Epidermal melanocyte (primary cell): Measurements from ENCODE around the gene TLCD5.
A peak's percentile ranks its signal among the peaks of the same experiment; 100 is the strongest.

Source experiments
- DNase-seq: peaks from one replicate; pipeline ENCODE4 v3.0.0; 2011; ENCODE audit warnings: low spot score; ENCODE audit not compliant: insufficient read length

The TLCD5 gene

DNA sequence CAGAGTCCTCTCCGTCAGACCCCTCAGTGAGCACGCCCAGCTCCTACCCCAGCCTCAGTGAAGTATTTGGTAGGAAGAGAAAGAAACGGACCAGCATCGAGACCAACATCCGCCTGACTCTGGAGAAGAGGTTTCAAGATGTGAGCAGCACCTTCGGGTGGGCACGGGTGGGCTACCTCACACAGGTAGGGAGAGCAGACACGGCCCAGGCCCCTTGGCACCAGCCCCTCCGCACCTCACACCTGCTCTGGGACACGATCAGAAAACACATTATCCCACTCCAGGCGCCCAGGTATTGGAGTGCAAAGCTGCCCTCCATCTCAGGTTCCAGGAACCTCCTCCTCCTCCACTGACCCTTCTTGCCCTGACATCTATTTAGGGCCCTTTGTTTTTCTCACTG is 17.6 kb upstream of the TLCD5 start:
- DNase-seq: no peak

DNA sequence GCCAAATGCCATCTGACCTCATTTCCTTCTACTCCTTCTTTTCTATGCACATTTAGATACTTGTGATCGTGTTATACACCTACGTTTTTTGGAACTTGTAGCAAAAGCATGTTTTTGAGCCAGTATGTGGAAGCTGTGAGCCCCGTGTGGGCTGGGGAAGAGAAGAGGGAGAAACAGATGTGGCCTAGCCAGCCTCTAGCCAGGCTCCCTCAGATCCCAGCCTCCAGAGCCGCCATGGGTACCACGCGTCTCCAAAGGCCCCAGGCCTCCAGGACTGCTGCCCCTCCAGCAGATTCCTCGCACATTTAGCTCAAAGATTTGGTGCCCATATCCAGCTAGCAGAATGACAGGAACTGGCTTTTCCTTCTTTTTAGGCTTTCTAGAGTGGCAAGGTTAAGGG is 17.0 kb upstream of the TLCD5 start:
- DNase-seq: no peak

DNA sequence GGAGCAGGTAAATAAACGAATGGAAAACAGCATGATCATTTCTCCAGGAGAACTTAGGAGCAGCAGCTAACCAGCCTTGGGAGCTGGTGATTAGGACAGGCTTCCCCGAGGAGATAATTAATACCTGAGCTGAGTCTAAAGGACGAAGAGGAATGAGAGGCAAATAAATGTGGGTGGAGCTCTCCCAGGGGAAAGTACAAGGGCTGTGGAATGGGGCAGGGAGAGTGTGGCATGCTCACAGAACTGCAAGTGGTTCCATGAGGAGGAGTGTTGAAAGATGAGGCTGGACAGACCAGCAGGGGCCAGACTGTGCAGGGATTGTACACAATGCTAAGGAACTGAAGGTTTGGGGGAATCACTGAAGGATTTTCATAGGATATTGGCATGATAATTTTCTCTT is 14.2 kb upstream of the TLCD5 start:
- no peak for DNase-seq

DNA sequence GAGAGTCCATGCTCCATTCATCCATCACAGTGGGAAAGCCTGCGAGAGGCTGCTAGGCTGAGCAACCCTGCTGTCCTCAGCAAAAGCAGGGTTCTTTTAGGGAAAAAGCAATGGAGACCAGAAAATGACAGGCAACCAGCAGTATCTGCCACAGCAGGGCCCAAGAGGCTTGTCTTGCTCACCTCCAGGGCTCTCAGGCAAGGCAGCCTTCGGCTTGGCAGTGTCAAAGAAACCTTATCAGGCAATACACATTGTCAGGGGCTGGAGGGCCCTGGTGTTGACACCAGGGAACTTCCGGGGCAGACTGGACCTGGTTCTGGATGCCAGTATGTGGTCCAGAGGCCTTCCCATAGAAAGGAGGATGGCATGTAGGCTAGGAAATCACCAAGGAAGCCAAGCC is 10.2 kb upstream of the TLCD5 start:
- DNase-seq: no peak

DNA sequence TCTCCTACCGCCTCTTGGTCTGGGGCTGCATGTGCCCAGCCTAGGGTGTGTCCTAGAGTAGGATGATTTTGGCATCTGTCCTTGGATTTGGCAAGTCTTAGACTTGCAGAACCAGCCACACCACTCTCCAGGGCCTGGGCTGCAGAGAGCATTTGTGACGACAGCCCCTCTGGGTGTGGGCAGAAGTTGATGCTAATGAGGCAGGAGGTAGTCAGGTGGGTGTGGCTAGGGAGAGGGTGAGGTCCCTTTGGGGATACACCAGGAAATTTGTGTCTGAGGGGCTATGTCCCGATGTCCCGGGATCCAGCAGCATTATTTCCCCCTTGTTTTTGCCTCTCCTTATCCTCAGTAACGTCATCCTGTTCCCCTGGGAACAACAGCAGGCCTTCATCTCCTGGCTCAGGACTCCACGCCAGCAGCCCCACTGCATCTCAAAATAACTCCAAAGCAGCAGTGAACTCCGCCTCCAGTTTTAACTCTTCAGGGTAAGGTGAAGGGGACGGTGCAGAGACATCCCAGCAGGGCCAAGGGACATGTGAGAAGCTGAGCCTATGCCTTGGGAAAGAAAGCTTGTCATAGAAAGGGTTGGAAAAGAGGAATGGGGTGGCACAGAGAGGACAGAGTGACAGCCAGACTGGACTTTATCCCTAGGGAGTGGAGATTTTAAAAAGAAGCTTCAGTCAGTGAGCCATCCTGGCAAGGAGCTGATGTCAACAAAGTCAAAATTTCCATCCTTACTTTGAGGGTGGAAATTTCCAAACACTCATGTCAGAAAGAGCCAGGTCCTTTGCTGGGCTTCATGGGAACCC is 8.0 kb upstream of the TLCD5 start:
- DNase-seq: no peak

- DNase-seq: no peak
Measured at GRCh38 chr11:120317689-120318480, 7.2 kb upstream of the TLCD5 start.

DNA sequence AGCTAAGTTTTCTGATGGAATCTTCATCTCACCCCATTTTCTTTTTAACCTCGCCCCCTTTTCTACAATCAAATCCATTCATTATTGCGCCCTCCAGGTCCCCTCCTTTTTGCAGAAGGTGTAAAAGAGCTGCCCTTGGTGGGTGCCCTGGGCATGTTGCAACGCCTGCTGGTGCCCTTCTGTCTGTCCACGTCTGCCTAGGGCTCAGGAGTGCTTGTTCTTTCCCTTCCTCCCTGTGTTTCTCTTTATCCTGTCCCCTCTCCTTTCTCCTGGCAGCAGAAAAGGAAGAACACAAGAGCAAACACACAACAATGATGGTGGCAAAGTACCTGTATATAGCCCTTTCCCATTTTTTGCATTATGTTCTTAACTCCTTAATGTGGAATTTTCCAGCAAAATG is 6.2 kb upstream of the TLCD5 start:
- DNase-seq: no peak

GRCh38 chr11:120326228-120326627 is 1.1 kb downstream of the TLCD5 start:
- DNase-seq: no peak

DNA sequence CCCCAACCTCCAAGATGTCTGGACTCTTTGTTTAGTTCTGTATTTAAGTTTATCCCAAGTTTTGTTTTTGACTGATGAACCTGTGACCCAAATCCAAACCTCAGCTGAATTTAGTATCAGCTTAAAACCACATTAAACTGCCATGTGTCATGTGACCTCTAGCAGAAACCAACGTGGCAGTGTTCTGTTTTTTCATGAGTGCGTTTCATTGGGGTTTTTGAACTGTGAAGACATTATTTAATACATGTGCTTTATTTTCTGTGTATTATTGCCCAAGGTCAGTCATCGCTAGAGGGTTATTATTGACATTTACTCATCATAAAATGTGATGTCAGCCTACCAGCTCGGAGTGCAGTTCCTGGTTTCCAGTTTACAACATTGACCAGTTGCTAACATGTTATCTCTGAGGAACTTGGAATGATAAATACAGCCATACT is 1.8 kb downstream of the TLCD5 start:
- DNase-seq: no peak

DNA sequence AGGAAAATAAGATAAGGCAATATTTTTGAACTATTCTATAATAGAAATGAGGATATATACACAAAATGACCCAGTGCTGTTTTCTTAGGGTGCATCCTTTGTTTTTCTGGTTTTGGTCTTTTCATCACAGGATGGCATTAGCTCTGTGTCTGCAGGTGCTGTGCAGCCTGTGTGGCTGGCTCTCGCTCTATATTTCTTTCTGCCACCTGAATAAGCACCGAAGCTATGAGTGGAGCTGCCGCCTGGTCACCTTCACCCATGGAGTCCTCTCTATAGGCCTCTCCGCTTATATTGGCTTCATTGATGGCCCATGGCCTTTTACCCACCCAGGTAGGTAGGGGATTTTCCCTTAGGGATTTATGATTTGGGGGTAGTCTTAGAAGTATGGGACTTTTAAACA is 2.2 kb downstream of the TLCD5 start:
- no peak for DNase-seq

DNA sequence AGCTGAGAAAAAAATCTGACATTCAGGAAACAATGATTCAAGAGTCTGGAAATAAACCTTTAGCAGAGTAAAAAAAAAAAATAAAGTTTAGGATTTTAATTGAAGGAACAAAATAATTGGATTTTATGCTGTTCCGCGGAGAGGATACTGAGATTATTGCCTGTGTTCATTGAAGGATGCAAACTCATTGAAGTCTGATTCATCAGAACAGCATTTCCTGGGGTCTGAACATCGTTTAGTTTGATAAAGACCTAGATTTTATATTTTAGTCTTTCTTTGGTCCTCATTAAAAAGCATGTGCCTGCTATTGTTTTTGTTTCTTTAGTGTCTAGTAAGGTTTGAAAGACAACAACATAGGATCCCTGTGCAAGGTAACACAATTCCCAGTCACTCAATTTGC is 4.5 kb downstream of the TLCD5 start:
- no peak for DNase-seq

- DNase-seq: no peak
Measured at GRCh38 chr11:120330045-120330444, 4.9 kb downstream of the TLCD5 start.

DNA sequence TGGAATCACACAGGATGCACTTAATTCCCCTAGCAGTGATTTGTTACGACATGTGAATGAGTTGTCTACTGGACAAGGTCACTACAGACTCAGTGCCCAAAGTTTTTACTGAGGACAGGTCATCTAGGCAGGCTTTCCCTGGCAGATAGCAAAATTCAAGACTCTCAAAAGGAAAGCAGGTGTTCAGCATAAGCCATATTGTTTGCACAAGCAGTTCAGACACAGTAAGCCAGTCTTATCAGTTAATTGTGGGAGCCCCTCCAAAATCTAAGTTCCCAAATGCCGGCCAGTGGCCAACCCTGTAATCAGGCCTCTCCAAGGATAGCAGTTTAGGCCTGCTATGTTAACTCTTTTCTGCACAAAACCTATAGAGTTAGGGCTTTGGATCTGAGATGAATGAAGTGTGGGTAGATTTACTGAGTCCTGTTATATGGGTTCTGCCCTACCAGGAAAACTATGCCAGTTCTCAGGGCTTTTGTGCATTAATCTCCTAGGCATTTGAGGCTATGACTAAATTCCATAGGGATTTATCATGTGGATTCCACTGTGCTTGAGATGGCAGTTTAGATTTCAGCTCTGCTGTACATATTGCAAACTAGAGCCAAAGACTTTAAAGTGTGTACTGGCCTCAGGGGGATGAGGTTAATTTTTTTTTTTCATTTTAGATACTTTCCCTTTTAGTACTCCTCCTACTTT is 6.3 kb downstream of the TLCD5 start:
- no peak for DNase-seq

DNA sequence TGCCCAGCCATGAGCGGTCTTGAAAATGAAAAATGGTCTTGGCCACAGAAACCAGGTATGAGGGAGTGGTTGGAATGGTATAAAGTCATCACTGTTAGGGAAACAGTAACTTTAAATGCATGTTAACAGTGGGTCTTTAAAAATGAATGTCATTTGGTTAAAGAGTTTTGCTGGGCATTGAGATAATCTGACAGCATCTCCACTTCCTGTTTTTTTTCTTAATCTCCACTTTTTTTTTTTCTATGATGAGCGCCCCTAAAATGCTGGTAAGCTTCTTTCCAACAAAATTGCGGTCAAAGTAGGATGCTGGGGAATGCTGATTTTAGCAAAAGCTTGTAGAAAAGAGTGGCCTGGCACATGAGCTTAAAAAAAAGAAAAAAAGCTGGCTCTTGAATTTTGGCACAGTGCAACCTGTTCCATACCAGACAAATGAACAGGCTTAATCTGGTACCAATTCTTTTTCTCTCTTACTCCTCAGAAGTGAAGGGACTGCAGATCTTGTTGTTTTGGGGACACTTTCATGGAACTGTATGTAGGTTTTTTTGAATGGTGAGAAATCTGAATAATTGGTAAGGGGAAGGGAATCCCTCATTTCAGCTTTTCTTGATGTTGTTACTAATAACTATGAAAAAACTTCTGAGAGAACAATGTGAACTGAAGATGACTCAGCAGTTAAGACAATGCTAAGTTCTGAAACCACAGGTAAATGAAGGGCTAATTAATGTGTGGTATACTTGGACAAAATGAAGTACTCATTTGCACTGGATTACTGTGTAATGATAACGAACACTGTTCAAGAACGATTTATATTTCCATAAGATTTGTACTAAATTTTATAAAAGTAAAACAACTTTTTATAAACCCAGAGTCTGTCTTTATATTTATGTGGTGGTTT is 8.0 kb downstream of the TLCD5 start:
- no peak for DNase-seq

DNA sequence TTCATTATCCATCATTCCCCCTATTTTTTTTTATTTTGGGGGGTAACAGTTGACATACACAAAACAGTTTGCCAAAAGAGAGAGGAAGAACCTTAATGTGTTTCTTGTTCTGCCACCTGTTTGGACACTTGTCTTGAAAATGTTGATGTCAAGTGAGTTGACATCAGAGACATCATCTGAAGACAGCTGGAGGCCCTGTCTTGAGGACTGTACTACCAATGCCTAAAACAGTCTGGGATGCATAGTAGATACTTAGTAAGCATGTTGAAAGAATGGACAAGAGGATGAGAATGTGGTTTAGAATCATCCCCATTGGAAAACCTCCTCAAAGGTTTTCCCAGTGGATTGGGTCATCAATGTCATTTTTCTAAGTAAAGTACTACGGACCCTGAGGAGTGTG is 8.7 kb downstream of the TLCD5 start:
- no peak for DNase-seq

- DNase-seq: no peak
Measured at GRCh38 chr11:120334332-120334731, 9.2 kb downstream of the TLCD5 start.

GRCh38 chr11:120334894-120335462 is 9.9 kb downstream of the TLCD5 start:
- peak; percentile 74 for DNase-seq

GRCh38 chr11:120335556-120335907 is 10.4 kb downstream of the TLCD5 start:
- no peak for DNase-seq

DNA sequence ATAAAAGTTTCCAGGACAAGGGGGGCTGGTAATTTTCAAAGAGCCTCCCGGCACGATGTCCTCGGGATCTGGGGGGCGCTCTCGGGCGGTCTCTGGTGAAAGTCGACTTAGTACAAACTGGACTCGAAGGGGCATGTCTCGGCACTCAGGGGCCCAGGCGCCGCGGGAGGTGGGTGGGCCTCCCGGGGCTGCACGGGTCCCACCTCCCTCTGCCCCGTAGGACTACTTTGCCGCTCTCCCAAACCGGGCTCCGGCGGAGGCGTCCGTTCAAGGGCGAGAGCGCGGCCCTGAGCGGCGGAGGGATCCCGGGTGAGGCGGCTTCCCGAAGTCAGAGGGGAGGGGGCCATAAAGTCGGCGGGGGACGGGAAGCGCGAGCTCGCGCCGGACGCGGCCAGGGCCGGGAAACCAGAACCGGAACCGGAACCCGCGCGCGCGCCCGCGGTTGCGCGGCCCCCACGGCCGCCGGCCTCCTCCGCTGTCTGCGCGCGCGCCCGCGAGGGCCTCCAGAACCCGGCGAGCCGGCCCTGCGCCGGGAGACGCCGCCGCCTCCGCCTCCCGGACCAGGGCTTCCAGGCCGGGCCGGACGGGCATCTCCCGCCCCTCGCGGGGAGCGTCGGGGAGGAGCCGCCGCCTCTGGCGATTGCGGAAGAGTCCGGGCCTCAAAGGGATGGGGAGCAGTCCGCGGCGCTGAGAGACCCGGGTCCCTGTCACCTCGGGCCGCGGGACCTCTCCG is 11.0 kb downstream of the TLCD5 start, which contains the start of gene ARHGEF12:
Gene ARHGEF12, plus strand, starts transcription at position 506 of the 733 bp plus-strand sequence. CDS start 831 bp downstream, outside the sequence.
- peak; percentile 87 for DNase-seq
